H9 (cell line): ENCODE data around the gene CDX2. TPM values are rescaled to one million over a fixed set of nuclear protein-coding genes. Genes with fewer than 3 reads are reported as not detected.

Experiments used
- DNase-seq: peaks from one replicate; pipeline ENCODE4 v3.0.0-alpha.2; 2017
- H2AFZ ChIP-seq: one replicate; pipeline ENCODE4 v1.6.1; 2013; ENCODE audit warnings: mild to moderate bottlenecking, low read length, control low read depth, moderate library complexity
- H2AK5ac ChIP-seq: 2 replicates; pipeline ENCODE4 v1.6.1; 2013; ENCODE audit warnings: low read length, control low read depth, mixed read lengths; ENCODE audit not compliant: insufficient read length
- H2BK120ac ChIP-seq: one replicate; pipeline ENCODE4 v1.6.1; 2013; ENCODE audit warnings: low read depth, mild to moderate bottlenecking, low read length, control low read depth, inconsistent platforms; ENCODE audit not compliant: poor library complexity, severe bottlenecking
- H2BK12ac ChIP-seq: 2 replicates; pipeline ENCODE4 v1.6.1; 2013; ENCODE audit warnings: low read length, control low read depth, mixed read lengths, low read depth; ENCODE audit not compliant: insufficient read length
- H2BK15ac ChIP-seq: 2 replicates; pipeline ENCODE4 v1.6.1; 2013; ENCODE audit warnings: low read depth, low read length, control low read depth
- H2BK20ac ChIP-seq: one replicate; pipeline ENCODE4 v1.6.1; 2013; ENCODE audit warnings: low read depth, mild to moderate bottlenecking, low read length, control low read depth, inconsistent platforms; ENCODE audit not compliant: poor library complexity, severe bottlenecking
- H2BK5ac ChIP-seq: 2 replicates; pipeline ENCODE4 v1.6.1; 2013; ENCODE audit warnings: low read length, control low read depth, mixed read lengths; ENCODE audit not compliant: insufficient read length
- H3K14ac ChIP-seq: 2 replicates; pipeline ENCODE4 v1.6.1; 2013; ENCODE audit warnings: low read length, control low read depth; ENCODE audit not compliant: insufficient read depth
- H3K18ac ChIP-seq: 2 replicates; pipeline ENCODE4 v1.6.1; 2013; ENCODE audit warnings: low read depth, mild to moderate bottlenecking, mixed read lengths, low read length, control low read depth; ENCODE audit not compliant: insufficient read length
- H3K23ac ChIP-seq: 2 replicates; pipeline ENCODE4 v1.6.1; 2013; ENCODE audit warnings: low read length, control low read depth, mixed read lengths, low read depth; ENCODE audit not compliant: insufficient read length
- H3K23me2 ChIP-seq: 2 replicates; pipeline ENCODE4 v1.6.1; 2013; ENCODE audit warnings: low read depth, mild to moderate bottlenecking, mixed read lengths, low read length, control low read depth; ENCODE audit not compliant: insufficient read length, poor library complexity, severe bottlenecking
- H3K27ac ChIP-seq: 2 replicates; pipeline ENCODE4 v1.5.1; 2013; ENCODE audit warnings: low read length, control low read depth, mixed read lengths, low read depth; ENCODE audit not compliant: insufficient read length
- H3K27me3 ChIP-seq: 2 replicates; pipeline ENCODE4 v1.6.1; 2013; ENCODE audit warnings: low read length, control low read depth, inconsistent platforms; ENCODE audit not compliant: insufficient read depth
- H3K4ac ChIP-seq: 2 replicates; pipeline ENCODE4 v1.6.1; 2013; ENCODE audit warnings: low read depth, mild to moderate bottlenecking, control low read depth, inconsistent platforms, low read length, moderate library complexity
- H3K4me1 ChIP-seq: 2 replicates; pipeline ENCODE4 v1.6.1; 2013; ENCODE audit warnings: low read length, control low read depth, inconsistent platforms; ENCODE audit not compliant: insufficient read depth
- H3K4me2 ChIP-seq: 2 replicates; pipeline ENCODE4 v1.6.1; 2013; ENCODE audit warnings: low read length, control low read depth, mixed read lengths; ENCODE audit not compliant: insufficient read length, insufficient read depth
- H3K56ac ChIP-seq: 2 replicates; pipeline ENCODE4 v1.6.1; 2013; ENCODE audit warnings: low read depth, mild to moderate bottlenecking, mixed read lengths, low read length, control low read depth; ENCODE audit not compliant: insufficient read length
- H3K79me1 ChIP-seq: 2 replicates; pipeline ENCODE4 v1.6.1; 2013; ENCODE audit warnings: low read depth, mild to moderate bottlenecking, moderate library complexity, low read length, control low read depth, inconsistent platforms; ENCODE audit not compliant: insufficient read depth, poor library complexity, severe bottlenecking
- H3K79me2 ChIP-seq: 2 replicates; pipeline ENCODE4 v1.6.1; 2013; ENCODE audit warnings: low read length, control low read depth, inconsistent platforms; ENCODE audit not compliant: insufficient read depth
- H3K9ac ChIP-seq: 2 replicates; pipeline ENCODE4 v1.6.1; 2013; ENCODE audit warnings: low read length, control low read depth, mixed read lengths; ENCODE audit not compliant: insufficient read length; ENCODE audit errors: extremely low read depth
- H3K9me3 ChIP-seq: one replicate; pipeline ENCODE4 v1.6.1; 2013; ENCODE audit warnings: low read depth, low read length, inconsistent platforms; ENCODE audit not compliant: control insufficient read depth
- H3T11ph ChIP-seq: one replicate; pipeline ENCODE4 v1.6.1; 2013; ENCODE audit warnings: mild to moderate bottlenecking, low read length, control low read depth, inconsistent platforms
- H4K20me1 ChIP-seq: one replicate; pipeline ENCODE4 v1.6.1; 2013; ENCODE audit not compliant: control insufficient read depth, insufficient read length, insufficient read depth
- H4K5ac ChIP-seq: 2 replicates; pipeline ENCODE4 v1.6.1; 2013; ENCODE audit warnings: low read depth, mild to moderate bottlenecking, mixed read lengths, low read length, control low read depth; ENCODE audit not compliant: insufficient read length
- H4K8ac ChIP-seq: replicated peaks from 2 replicates; pipeline ENCODE4 v1.6.1; 2013; ENCODE audit warnings: low read length, control low read depth, mixed read lengths, low read depth; ENCODE audit not compliant: insufficient read length
- H4K91ac ChIP-seq: 2 replicates; pipeline ENCODE4 v1.6.1; 2013; ENCODE audit warnings: low read depth, mild to moderate bottlenecking, moderate library complexity, mixed read lengths, low read length, control low read depth; ENCODE audit not compliant: insufficient read length
- H3K27ac Mint-ChIP-seq, 3 experiments: 2 replicates in 2 of 3; 3 replicates in 1 of 3; pipeline ENCODE4 v1.8.0; 2020 to 2021; ENCODE audit warnings: mixed read lengths in 3 of 3, mild to moderate bottlenecking in 1 of 3, moderate library complexity in 1 of 3
- H3K27me3 Mint-ChIP-seq: 2 replicates; pipeline ENCODE4 v1.8.0; 2021; ENCODE audit warnings: low read depth, mild to moderate bottlenecking, moderate library complexity, mixed read lengths
- H3K36me3 Mint-ChIP-seq, 3 experiments: 2 replicates in 2 of 3; 3 replicates in 1 of 3; pipeline ENCODE4 v1.8.0; 2020 to 2021; ENCODE audit warnings: low read depth in 3 of 3, mixed read lengths in 3 of 3; ENCODE audit not compliant: insufficient read depth in 1 of 3
- H3K4me1 Mint-ChIP-seq, 2 experiments: 2 replicates each; pipeline ENCODE4 v1.8.0; 2020; ENCODE audit warnings: mixed read lengths in 2 of 2
- H3K4me3 Mint-ChIP-seq, 2 experiments: 2 replicates in 1 of 2; 3 replicates in 1 of 2; pipeline ENCODE4 v1.8.0; 2020 to 2021; ENCODE audit warnings: mild to moderate bottlenecking in 2 of 2, mixed read lengths in 2 of 2, moderate library complexity in 1 of 2
- H3K9me3 Mint-ChIP-seq, 2 experiments: 2 replicates in 1 of 2; 3 replicates in 1 of 2; pipeline ENCODE4 v1.8.0; 2020; ENCODE audit warnings: mild to moderate bottlenecking in 2 of 2, mixed read lengths in 2 of 2, moderate library complexity in 1 of 2
- CTCF ChIP-seq: fragments of 200-600 bp; sonication (generic); conservative IDR thresholded peaks from 3 replicates; pipeline ENCODE4 v1.8.0; 2021; ENCODE audit warnings: antibody characterized with exemption, mild to moderate bottlenecking
- WGBS: extraction: QIAGEN DNeasy Blood & Tissue Kit; methylation state at CpG from one replicate; pipeline ENCODE4 v1.1.7; 2013; ENCODE audit warnings: missing lambda C conversion rate, low lambda C conversion rate, mixed read lengths; ENCODE audit not compliant: insufficient read length; ENCODE audit errors: extremely low coverage; 5-methylcytosine and 5-hydroxymethylcytosine counted together
- total RNA-seq: library from RNA; stranded (reverse); gene quantifications from 2 replicates; pipeline ENCODE4 v1.2.1, GENCODE V29; 2021

The CDX2 gene
- total RNA-seq, 1 experiment from 2014 or later, result not detected

GRCh38 chr13:27925220-27925991 is 43.7 kb downstream of the CDX2 start:
- no peak overlapping the region for H3K4me3 Mint-ChIP-seq
- Histone ChIP-seq H4K8ac (no peak overlapping the region), H2BK12ac (no peak overlapping the region), H3K27me3 (peaks cover 100% of the 10 kb centered on the region), H3K23ac (no peak overlapping the region), H3K4ac (no peak overlapping the region), H2BK15ac (no peak overlapping the region), H3K27ac (no peak overlapping the region), H4K20me1 (peaks cover 6% of the 10 kb centered on the region), H3K23me2 (no peaks in the 10 kb centered on the region), H2BK120ac (no peak overlapping the region), H3T11ph (no peak overlapping the region), H2BK20ac (no peak overlapping the region), H3K56ac (no peak overlapping the region), H3K4me2 (no peak overlapping the region), H4K91ac (no peak overlapping the region), H2AK5ac (no peak overlapping the region), H3K18ac (no peak overlapping the region), H3K14ac (no peak overlapping the region), H3K9ac (no peak overlapping the region), H2BK5ac (no peak overlapping the region), H3K79me1 (no peaks in the 10 kb centered on the region), H3K79me2 (no peaks in the 10 kb centered on the region), H2AFZ (no peak overlapping the region), H3K9me3 (no peaks in the 10 kb centered on the region), H3K4me1 (no peaks in the 10 kb centered on the region), H4K5ac (no peak overlapping the region)
- no peak for DNase-seq
- H3K4me1 Mint-ChIP-seq, result peaks cover 13 to 46% of the 10 kb centered on the region in 2 experiments
- peaks cover 6 to 9% of the 10 kb centered on the region in 2 experiments; a peak in 4 of 5 replicates for H3K9me3 Mint-ChIP-seq
- H3K36me3 Mint-ChIP-seq, result peaks cover 0 to 2% (median 0%) of the 10 kb centered on the region in 3 experiments; a peak in 1 of 7 replicates
- H3K27ac Mint-ChIP-seq, result no peak overlapping the region
- TF ChIP-seq CTCF, result no peak
- no CpG with 5 or more reads among the region's 9 CpGs for WGBS
- peaks cover 99% of the 10 kb centered on the region for H3K27me3 Mint-ChIP-seq
